Endothelial cell of umbilical vein (primary cell): Measurements from ENCODE around the gene RPH3AL. TPM values are rescaled to one million over a fixed set of nuclear protein-coding genes. Genes with fewer than 3 reads are reported as not detected.

ENCODE experiments used
- BruUV-seq: library from RNA; stranded (reverse); fragments of 400-500 nt; replicated peaks from 2 replicates; lab custom pipeline; 2021; lab: Mats Ljungman, UMichigan
- CTCF ChIA-PET: fragments of 300-600, 350-600 bp; sonication (Branson Sonifier 250); formaldehyde crosslinking; loops from one replicate; lab custom pipeline; 2021; ENCODE audit warnings: antibody characterized with exemption, inconsistent platforms; lab: Charles Lee
- POLR2A ChIA-PET: fragments of 300-600, 350-600 bp; sonication (Branson Sonifier 250); formaldehyde crosslinking; loops from one replicate; lab custom pipeline; 2021; ENCODE audit warnings: antibody characterized with exemption, inconsistent platforms; lab: Charles Lee
- DNase-seq: peaks from one replicate; pipeline ENCODE4 v3.0.0-alpha.2; 2011; ENCODE audit warnings: low read depth, low spot score
- FAIRE-seq: peaks from 2 replicates; lab custom pipeline; 2011; peaks lifted over from hg19 to GRCh38; lab: Jason Lieb, UNC
- H2AFZ ChIP-seq: 2 replicates; pipeline ENCODE4 v1.6.0; 2012; ENCODE audit warnings: low read depth, low read length, control low read depth, inconsistent platforms
- H3K27ac ChIP-seq: 2 replicates; pipeline ENCODE4 v1.5.1; 2011; ENCODE audit warnings: low read depth, mild to moderate bottlenecking, control low read depth, low read length, moderate library complexity; ENCODE audit not compliant: insufficient read depth
- H3K27me3 ChIP-seq, 2 experiments: 2 replicates each; pipeline versions ENCODE4 v1.6.0 to v1.6.1; 2011; ENCODE audit warnings: low read length in 2 of 2, mixed read lengths in 1 of 2; ENCODE audit not compliant: control insufficient read depth in 2 of 2, insufficient read depth in 2 of 2
- H3K36me3 ChIP-seq, 2 experiments: 2 replicates in 1 of 2; 3 replicates in 1 of 2; pipeline ENCODE4 v1.5.1; 2011; ENCODE audit warnings: low read length in 2 of 2, mild to moderate bottlenecking in 1 of 2, moderate library complexity in 1 of 2; ENCODE audit not compliant: control insufficient read depth in 2 of 2, insufficient read depth in 2 of 2; ENCODE audit errors: extremely low read depth in 1 of 2
- H3K4me1 ChIP-seq: 3 replicates; pipeline ENCODE4 v1.5.1; 2011; ENCODE audit warnings: mild to moderate bottlenecking, low read length; ENCODE audit not compliant: control insufficient read depth, insufficient read depth; ENCODE audit errors: extremely low read depth
- H3K4me2 ChIP-seq: 2 replicates; pipeline ENCODE4 v1.6.1; 2011; ENCODE audit warnings: low read length, control low read depth, mixed read lengths; ENCODE audit not compliant: insufficient read depth
- H3K4me3 ChIP-seq, 3 experiments: fragments of 200-600 bp in 1 of 3; sonication (generic), shearing (Covaris generic) in 1 of 3; replicated peaks in 1 of 3; 2 replicates each; pipeline ENCODE4 v1.5.1; 2011 to 2016; ENCODE audit warnings: control low read depth in 3 of 3, low read length in 3 of 3, mild to moderate bottlenecking in 2 of 3, inconsistent platforms in 1 of 3, low read depth in 1 of 3, moderate library complexity in 1 of 3; ENCODE audit not compliant: insufficient read depth in 1 of 3
- H3K79me2 ChIP-seq: 2 replicates; pipeline ENCODE4 v1.6.0; 2012; ENCODE audit warnings: low read length, inconsistent platforms; ENCODE audit not compliant: control insufficient read depth, insufficient read depth
- H3K9ac ChIP-seq: replicated peaks from 2 replicates; pipeline ENCODE3; 2011; ENCODE audit warnings: low read length, control low read depth; ENCODE audit not compliant: insufficient read depth; ENCODE audit errors: extremely low read depth
- H3K9me1 ChIP-seq: replicated peaks from 3 replicates; pipeline ENCODE4 v1.6.0; 2011; ENCODE audit warnings: mild to moderate bottlenecking, low read length; ENCODE audit not compliant: control insufficient read depth, insufficient read depth; ENCODE audit errors: extremely low read depth
- H3K9me3 ChIP-seq: replicated peaks from 2 replicates; pipeline ENCODE4 v1.5.1; 2012; ENCODE audit warnings: low read length, inconsistent platforms; ENCODE audit not compliant: control insufficient read depth, insufficient read depth
- H4K20me1 ChIP-seq: replicated peaks from 2 replicates; pipeline ENCODE3; 2011; ENCODE audit warnings: mild to moderate bottlenecking, low read length; ENCODE audit not compliant: control insufficient read depth, insufficient read depth; ENCODE audit errors: extremely low read depth
- CTCF ChIP-seq, 2 donors: IDR thresholded peaks; 1 replicate in 1 of 2; 2 replicates in 1 of 2; pipeline ENCODE4 v1.5.1; 2011; ENCODE audit warnings: low read length in 2 of 2, mild to moderate bottlenecking in 2 of 2, moderate library complexity in 2 of 2, control low read depth in 1 of 2, inconsistent platforms in 1 of 2, low read depth in 1 of 2; ENCODE audit not compliant: insufficient read depth in 1 of 2; ENCODE audit errors: extremely low read depth in 1 of 2
- EZH2 ChIP-seq: IDR thresholded peaks from 2 replicates; pipeline ENCODE4 v1.6.1; 2012; ENCODE audit warnings: borderline replicate concordance, low read depth, mild to moderate bottlenecking, moderate library complexity, low read length, inconsistent platforms; ENCODE audit not compliant: severe bottlenecking
- FOS ChIP-seq: IDR thresholded peaks from 2 replicates; pipeline ENCODE4 v1.6.1; 2011; ENCODE audit warnings: mild to moderate bottlenecking, low read length, moderate library complexity, borderline replicate concordance; ENCODE audit not compliant: insufficient read depth
- GATA2 ChIP-seq: IDR thresholded peaks from 2 replicates; pipeline ENCODE4 v1.7.0; 2011; ENCODE audit warnings: low read depth, mild to moderate bottlenecking, moderate library complexity, mixed read lengths, low read length; ENCODE audit not compliant: insufficient read length, insufficient read depth
- JUN ChIP-seq: IDR thresholded peaks from 2 replicates; pipeline ENCODE4 v1.6.1; 2011; ENCODE audit warnings: borderline replicate concordance, low read depth; ENCODE audit not compliant: insufficient read length, insufficient read depth
- MAX ChIP-seq: IDR thresholded peaks from 2 replicates; pipeline ENCODE4 v1.6.1; 2011; ENCODE audit not compliant: insufficient read depth, insufficient read length
- MYC ChIP-seq: IDR thresholded peaks from one replicate; pipeline ENCODE4 v1.6.1; 2011; ENCODE audit warnings: mild to moderate bottlenecking, low read depth, low read length
- POLR2A ChIP-seq: IDR thresholded peaks from 2 replicates; pipeline ENCODE4 v1.6.1; 2012; ENCODE audit warnings: low read depth, mild to moderate bottlenecking, control low read depth, low read length
- POLR2AphosphoS5 ChIP-seq: IDR thresholded peaks from 2 replicates; pipeline ENCODE4 v1.6.1; 2012; ENCODE audit warnings: low read depth, mild to moderate bottlenecking, control low read depth, low read length, moderate library complexity; ENCODE audit not compliant: insufficient read depth
- dilution Hi-C: fragments of 300-500 bp; cut with MboI; formaldehyde crosslinking; loops from one replicate; pipeline ENCODE4 v1.15.0; 2019; ENCODE audit warnings: low sequenced_read_pairs; ENCODE audit not compliant: extremely low pct_ligation_motif_present
- intact Hi-C: fragments of 100-400 bp; cut with micrococcal nuclease; formaldehyde crosslinking; loops from one replicate; pipeline ENCODE4 v1.10.0; 2022
- polyA plus RNA-seq, 4 experiments: library from polyadenylated mRNA; depleted of rRNA in 3 of 4; stranded (reverse) in 3 of 4; unstranded in 1 of 4; fragments of >200 nt; gene quantifications; 2 replicates each; pipeline versions ENCODE4 v1.2.1 to v1.2.3, GENCODE V29; 2011 to 2012; ENCODE audit warnings: missing spikeins in 1 of 4
- total RNA-seq: library from RNA; stranded (reverse); gene quantifications from 2 replicates; pipeline ENCODE4 v1.2.3, GENCODE V29; 2021

RPH3AL gene
- total and polyA plus RNA-seq, 2 donors (not counting 3 experiments of a cell fraction or from before 2014, with no cell fraction given), result 4.1 to 7.0 TPM

- H2AFZ ChIP-seq, result no peak overlapping the region
- H3K27me3 ChIP-seq, result peaks cover 0 to 2% of the 10 kb centered on the region in 2 experiments
- H3K4me2 ChIP-seq, result no peak overlapping the region
- ChIA-PET CTCF (interaction anchor here (1.2 to 2.0 kb wide), 3 partner anchors 11 to 230 kb away, joined by 3 to 5 read pairs (median 4); no protein-coding TSS in a partner anchor), POLR2A (no interaction called here)
- BruUV-seq, result no TSS peak
- H3K36me3 ChIP-seq, result no peaks in the 10 kb centered on the region
- no peak overlapping the region for H3K27ac ChIP-seq
- H4K20me1 ChIP-seq, result no peaks in the 10 kb centered on the region
- TF ChIP-seq MYC (no peak), POLR2AphosphoS5 (no peak), CTCF (IDR thresholded peaks at IDR 0.05; ENCODE audit: extremely low read depth in 1 of 2, insufficient read depth in 1 of 2, low read depth in 1 of 2, low read length in 2 of 2) (no peak), JUN (no peak), EZH2 (no peak), MAX (no peak), GATA2 (no peak), FOS (no peak), POLR2A (no peak)
- no peak for DNase-seq
- H3K4me1 ChIP-seq, result no peaks in the 10 kb centered on the region
- H3K9me1 ChIP-seq, result no peaks in the 10 kb centered on the region
- H3K9ac ChIP-seq, result no peak overlapping the region
- intact Hi-C loops (no loop called here), dilution Hi-C loops (no loop called here)
- H3K9me3 ChIP-seq, result no peaks in the 10 kb centered on the region
- H3K4me3 ChIP-seq, result no peak overlapping the region
- no peaks in the 10 kb centered on the region for H3K79me2 ChIP-seq
- no peak for FAIRE-seq
These were observed 42.1 kb upstream of the RPH3AL start for GRCh38 chr17:394718-395095.
